SK-N-SH treated with all-trans-retinoic acid at 6 μM for 48 hours (cell line): Measurements from ENCODE around the gene ZNF536.

Experiments
- ARNTL ChIP-seq: fragments of 450-650 bp; formaldehyde crosslinking; IDR thresholded peaks from 2 replicates; pipeline ENCODE4 v1.5.0; 2020; ENCODE audit warnings: low read depth, mild to moderate bottlenecking, moderate library complexity, borderline replicate concordance
- BACH2 ChIP-seq: fragments of 250-450 bp; sonication (Bioruptor Pico); IDR thresholded peaks from 2 replicates; pipeline ENCODE4 v1.9.0; 2021; ENCODE audit warnings: mild to moderate bottlenecking, borderline replicate concordance
- CREB5 ChIP-seq: fragments of 250-450 bp; sonication (Bioruptor Pico); IDR thresholded peaks from 2 replicates; pipeline ENCODE4 v1.5.1; 2020; ENCODE audit warnings: low read depth, mild to moderate bottlenecking, moderate library complexity
- ESRRG ChIP-seq: fragments of 250-450 bp; sonication (Bioruptor Pico); IDR thresholded peaks from 2 replicates; pipeline ENCODE4 v1.6.1; 2021; ENCODE audit warnings: mild to moderate bottlenecking
- RARB ChIP-seq: fragments of 250-450 bp; sonication (Bioruptor Pico); IDR thresholded peaks from 2 replicates; pipeline ENCODE4 v1.8.0; 2021; ENCODE audit warnings: mild to moderate bottlenecking, moderate library complexity
- TCF4 ChIP-seq: fragments of 250-450 bp; sonication (Bioruptor Pico); IDR thresholded peaks from 2 replicates; pipeline ENCODE4 v1.8.0; 2021; ENCODE audit warnings: mild to moderate bottlenecking, moderate library complexity, borderline replicate concordance
- ZC3H10 ChIP-seq: fragments of 250-450 bp; sonication (Bioruptor Pico); IDR thresholded peaks from 2 replicates; pipeline ENCODE4 v1.5.1; 2021; ENCODE audit warnings: mild to moderate bottlenecking, moderate library complexity
- ZFP3 ChIP-seq: fragments of 250-450 bp; sonication (Bioruptor Pico); IDR thresholded peaks from 2 replicates; pipeline ENCODE4 v1.5.0; 2020; ENCODE audit warnings: mild to moderate bottlenecking, moderate library complexity
- ZNF565 ChIP-seq: fragments of 450-650 bp; formaldehyde crosslinking; conservative IDR thresholded peaks from 2 replicates; pipeline ENCODE4 v1.5.0; 2020; ENCODE audit warnings: low read depth, mild to moderate bottlenecking, moderate library complexity
- ZNF8 ChIP-seq: fragments of 450-650 bp; formaldehyde crosslinking; IDR thresholded peaks from 2 replicates; pipeline ENCODE4 v1.5.0; 2020; ENCODE audit warnings: mild to moderate bottlenecking, moderate library complexity
- TF ChIP-seq, protein P1 (sequence below): fragments of 250-450 bp; sonication (Bioruptor Pico); IDR thresholded peaks from 2 replicates; pipeline ENCODE4 v1.5.0; 2020; ENCODE audit warnings: mild to moderate bottlenecking, moderate library complexity

DNA sequence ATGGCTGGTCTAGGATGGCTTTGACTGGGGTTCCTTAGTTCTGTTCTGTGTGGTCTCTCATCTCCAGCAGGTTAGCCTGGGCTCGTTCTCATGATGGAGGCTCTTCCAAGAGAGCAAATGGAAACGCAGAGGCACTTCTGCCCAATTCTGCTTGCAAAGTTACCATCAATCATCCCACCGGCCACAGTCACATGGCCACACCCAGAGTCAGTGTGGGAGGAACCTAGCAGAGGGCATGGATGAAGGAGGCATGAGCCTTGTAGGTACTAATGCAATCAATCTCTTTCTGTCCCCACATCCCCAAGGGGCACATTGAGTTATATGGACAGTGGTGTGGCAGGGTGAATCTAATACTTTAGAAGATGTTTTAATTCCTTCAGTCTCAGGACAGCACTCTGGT is 207.2 kb downstream of the ZNF536 start:
- TF ChIP-seq ZNF565 (CRISPR knock-in tag) (no peak), ARNTL (no peak), ESRRG (CRISPR knock-in tag) (no peak), ZFP3 (no peak), BACH2 (CRISPR knock-in tag) (no peak), CREB5 (CRISPR knock-in tag) (no peak), ZC3H10 (CRISPR knock-in tag) (no peak), ZNF8 (no peak), TCF4 (CRISPR knock-in tag) (no peak), RARB (CRISPR knock-in tag) (no peak)
- TF ChIP-seq, protein P1, sequence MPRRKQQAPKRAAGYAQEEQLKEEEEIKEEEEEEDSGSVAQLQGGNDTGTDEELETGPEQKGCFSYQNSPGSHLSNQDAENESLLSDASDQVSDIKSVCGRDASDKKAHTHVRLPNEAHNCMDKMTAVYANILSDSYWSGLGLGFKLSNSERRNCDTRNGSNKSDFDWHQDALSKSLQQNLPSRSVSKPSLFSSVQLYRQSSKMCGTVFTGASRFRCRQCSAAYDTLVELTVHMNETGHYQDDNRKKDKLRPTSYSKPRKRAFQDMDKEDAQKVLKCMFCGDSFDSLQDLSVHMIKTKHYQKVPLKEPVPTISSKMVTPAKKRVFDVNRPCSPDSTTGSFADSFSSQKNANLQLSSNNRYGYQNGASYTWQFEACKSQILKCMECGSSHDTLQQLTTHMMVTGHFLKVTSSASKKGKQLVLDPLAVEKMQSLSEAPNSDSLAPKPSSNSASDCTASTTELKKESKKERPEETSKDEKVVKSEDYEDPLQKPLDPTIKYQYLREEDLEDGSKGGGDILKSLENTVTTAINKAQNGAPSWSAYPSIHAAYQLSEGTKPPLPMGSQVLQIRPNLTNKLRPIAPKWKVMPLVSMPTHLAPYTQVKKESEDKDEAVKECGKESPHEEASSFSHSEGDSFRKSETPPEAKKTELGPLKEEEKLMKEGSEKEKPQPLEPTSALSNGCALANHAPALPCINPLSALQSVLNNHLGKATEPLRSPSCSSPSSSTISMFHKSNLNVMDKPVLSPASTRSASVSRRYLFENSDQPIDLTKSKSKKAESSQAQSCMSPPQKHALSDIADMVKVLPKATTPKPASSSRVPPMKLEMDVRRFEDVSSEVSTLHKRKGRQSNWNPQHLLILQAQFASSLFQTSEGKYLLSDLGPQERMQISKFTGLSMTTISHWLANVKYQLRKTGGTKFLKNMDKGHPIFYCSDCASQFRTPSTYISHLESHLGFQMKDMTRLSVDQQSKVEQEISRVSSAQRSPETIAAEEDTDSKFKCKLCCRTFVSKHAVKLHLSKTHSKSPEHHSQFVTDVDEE (CRISPR knock-in tag) = no peak
